ENCODE results near the gene RREB1. TPM values are rescaled to one million over a fixed set of nuclear protein-coding genes. Genes with fewer than 3 reads are reported as not detected.
A peak's percentile ranks its signal among the peaks of the same experiment; 100 is the strongest.

The RREB1 gene
- total RNA-seq, 1 donor from 2014 or later, result 22.4 TPM

DNA sequence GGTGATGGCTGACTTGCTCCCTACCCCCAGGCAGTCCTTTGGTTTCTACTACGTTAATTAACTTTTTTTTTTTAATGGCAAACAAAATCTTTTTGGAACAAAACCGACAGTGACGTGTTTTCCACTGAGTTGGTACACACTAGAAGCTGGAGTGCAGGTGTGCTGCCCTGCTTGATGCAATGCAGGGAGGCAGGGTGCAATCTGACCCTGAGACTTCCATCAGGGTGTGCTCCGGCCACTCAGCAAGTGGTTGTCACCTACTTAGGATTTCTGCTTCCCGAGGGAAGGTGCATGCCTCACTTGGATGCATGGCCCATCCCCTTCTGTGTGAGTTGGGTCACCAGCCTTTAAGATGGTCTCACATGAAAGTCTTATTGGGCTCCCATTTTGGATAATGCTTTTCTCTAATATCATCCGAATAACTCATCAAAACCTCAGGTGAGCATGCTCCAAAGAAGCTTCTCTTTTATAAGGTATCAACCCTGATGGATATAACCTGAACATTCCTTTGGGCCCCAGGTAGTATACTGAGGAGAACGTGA is 14.0 kb downstream of the RREB1 start:
- no peak overlapping the region for H3K27ac ChIP-seq (ENCODE audit: low read depth, low read length)
- peaks cover 10 to 17% (median 12%) of the 10 kb centered on the region in 3 donors for H3K4me1 ChIP-seq (ENCODE audit: control insufficient read depth in 3 of 3, insufficient read depth in 3 of 3, low read length in 3 of 3)
- H3K36me3 ChIP-seq (ENCODE audit: control insufficient read depth in 3 of 3, insufficient read depth in 3 of 3, low read length in 3 of 3), result peaks cover 0 to 4% (median 0%) of the 10 kb centered on the region in 3 donors
- H3K9me3 ChIP-seq (ENCODE audit: control insufficient read depth in 3 of 3, low read length in 3 of 3), result no peaks in the 10 kb centered on the region
- H3K27me3 ChIP-seq (ENCODE audit: control insufficient read depth in 3 of 3, insufficient read depth in 3 of 3, low read length in 3 of 3), result no peaks in the 10 kb centered on the region
- H3K9ac ChIP-seq (ENCODE audit: low read depth in 1 of 3, low read length in 3 of 3), result no peak overlapping the region
- H3K4me3 ChIP-seq (ENCODE audit: low read length in 3 of 3), result no peak overlapping the region

DNA sequence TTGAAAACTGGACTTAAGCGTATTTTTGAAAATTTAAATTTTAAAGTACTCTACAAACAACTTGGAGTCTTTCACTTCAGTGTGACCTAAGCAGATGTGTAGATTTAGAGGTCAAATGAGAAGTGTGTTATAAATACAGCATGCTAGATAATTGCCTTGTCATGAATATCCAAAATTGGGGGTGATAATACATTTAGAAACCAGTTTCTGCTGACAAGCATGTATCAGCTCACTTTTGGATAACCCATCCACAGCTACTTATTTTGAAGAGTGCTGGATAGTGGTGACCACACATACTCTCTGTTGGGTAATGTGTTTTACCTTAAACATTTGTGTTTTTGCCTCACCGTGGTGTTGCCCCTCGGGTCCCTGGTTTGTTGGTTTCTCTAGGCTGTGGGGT is 14.9 kb downstream of the RREB1 start:
- Histone ChIP-seq H3K27me3 (ENCODE audit: control insufficient read depth in 3 of 3, insufficient read depth in 3 of 3, low read length in 3 of 3) (no peaks in the 10 kb centered on the region), H3K9me3 (ENCODE audit: control insufficient read depth in 3 of 3, low read length in 3 of 3) (no peaks in the 10 kb centered on the region), H3K36me3 (ENCODE audit: control insufficient read depth in 3 of 3, insufficient read depth in 3 of 3, low read length in 3 of 3) (peaks cover 0 to 4% (median 0%) of the 10 kb centered on the region in 3 donors), H3K4me3 (ENCODE audit: low read length in 3 of 3) (no peak overlapping the region), H3K4me1 (ENCODE audit: control insufficient read depth in 3 of 3, insufficient read depth in 3 of 3, low read length in 3 of 3) (peaks cover 9 to 23% (median 16%) of the 10 kb centered on the region in 3 donors), H3K9ac (ENCODE audit: low read depth in 1 of 3, low read length in 3 of 3) (no peak overlapping the region), H3K27ac (ENCODE audit: low read depth, low read length) (no peak overlapping the region)

DNA sequence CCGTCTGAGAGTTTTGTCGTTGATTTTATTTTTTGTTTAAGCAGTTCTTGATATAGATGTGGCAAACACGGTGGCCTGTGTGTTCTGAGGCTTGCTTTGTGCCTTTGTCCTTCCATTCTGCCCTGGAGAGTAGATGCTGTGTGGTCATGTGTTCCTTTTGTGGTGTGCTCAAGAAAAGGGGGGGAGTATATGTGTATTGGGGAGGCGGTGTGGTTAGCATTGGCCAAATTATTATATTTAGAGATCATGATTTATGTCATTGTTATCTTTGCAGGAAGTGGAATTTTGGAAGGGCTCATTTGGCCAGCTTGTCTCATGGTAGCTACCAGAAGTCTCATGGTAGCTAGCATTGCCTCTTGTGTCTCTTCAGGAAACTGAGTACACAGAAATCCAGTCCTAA is 16.4 kb downstream of the RREB1 start:
- Histone ChIP-seq H3K4me1 (ENCODE audit: control insufficient read depth in 3 of 3, insufficient read depth in 3 of 3, low read length in 3 of 3) (peaks cover 9 to 26% (median 22%) of the 10 kb centered on the region in 3 donors), H3K27ac (ENCODE audit: low read depth, low read length) (no peak overlapping the region)

DNA sequence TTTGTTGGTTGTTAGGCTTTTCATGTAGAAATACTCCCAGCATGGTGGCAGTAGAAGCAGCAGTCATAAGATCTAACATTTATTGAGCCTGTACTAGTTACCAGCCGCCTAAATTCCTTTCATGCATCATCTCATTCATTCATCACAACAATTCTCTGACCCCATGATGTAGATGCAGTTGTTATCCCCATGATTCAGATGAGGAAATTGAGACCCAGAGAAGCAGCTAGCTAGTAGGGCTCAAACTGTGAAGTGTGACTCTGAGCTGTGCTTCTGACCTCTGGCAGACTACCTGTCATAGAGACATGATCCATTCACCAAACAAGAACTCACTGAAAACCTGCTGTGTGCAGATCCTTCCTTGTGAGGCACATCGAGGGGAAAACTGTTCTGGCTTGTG is 16.9 kb downstream of the RREB1 start:
- no peaks in the 10 kb centered on the region for H3K9me3 ChIP-seq (ENCODE audit: control insufficient read depth in 3 of 3, low read length in 3 of 3)
- H3K27ac ChIP-seq (ENCODE audit: low read depth, low read length), result no peak overlapping the region
- H3K27me3 ChIP-seq (ENCODE audit: control insufficient read depth in 3 of 3, insufficient read depth in 3 of 3, low read length in 3 of 3), result no peaks in the 10 kb centered on the region
- H3K9ac ChIP-seq (ENCODE audit: low read depth in 1 of 3, low read length in 3 of 3), result no peak overlapping the region
- no peak overlapping the region for H3K4me3 ChIP-seq (ENCODE audit: low read length in 3 of 3)
- H3K36me3 ChIP-seq (ENCODE audit: control insufficient read depth in 3 of 3, insufficient read depth in 3 of 3, low read length in 3 of 3), result peaks cover 0 to 4% (median 0%) of the 10 kb centered on the region in 3 donors
- peaks cover 12 to 31% (median 27%) of the 10 kb centered on the region in 3 donors for H3K4me1 ChIP-seq (ENCODE audit: control insufficient read depth in 3 of 3, insufficient read depth in 3 of 3, low read length in 3 of 3)

More for the DNA sequence above, 16.4 kb downstream of the RREB1 start:
- no peaks in the 10 kb centered on the region for H3K9me3 ChIP-seq (ENCODE audit: control insufficient read depth in 3 of 3, low read length in 3 of 3)
- no peak overlapping the region for H3K9ac ChIP-seq (ENCODE audit: low read depth in 1 of 3, low read length in 3 of 3)
- H3K4me3 ChIP-seq (ENCODE audit: low read length in 3 of 3), result no peak overlapping the region
- H3K27me3 ChIP-seq (ENCODE audit: control insufficient read depth in 3 of 3, insufficient read depth in 3 of 3, low read length in 3 of 3), result no peaks in the 10 kb centered on the region
- peaks cover 0 to 4% (median 0%) of the 10 kb centered on the region in 3 donors for H3K36me3 ChIP-seq (ENCODE audit: control insufficient read depth in 3 of 3, insufficient read depth in 3 of 3, low read length in 3 of 3)

DNA sequence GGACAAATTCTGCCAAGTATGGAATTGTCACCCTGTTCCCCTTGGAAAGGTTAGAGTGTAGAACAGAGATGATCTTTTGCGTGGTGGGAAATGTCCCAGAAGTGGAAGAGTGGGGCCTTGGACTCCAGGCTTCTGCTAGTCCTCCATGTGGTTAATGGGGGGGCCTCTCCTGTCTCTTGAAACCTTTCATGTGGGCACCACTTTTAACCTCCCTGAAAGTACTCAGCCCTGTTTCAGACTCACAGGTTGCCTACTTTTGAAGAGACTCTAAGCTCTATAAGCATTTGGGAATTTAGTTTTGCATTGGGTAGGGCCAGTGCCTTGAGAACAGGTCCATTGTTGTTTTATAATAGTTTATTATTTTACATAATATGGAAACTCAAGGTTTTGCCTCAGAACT is 17.5 kb downstream of the RREB1 start:
- no peak overlapping the region for H3K27ac ChIP-seq (ENCODE audit: low read depth, low read length)

DNA sequence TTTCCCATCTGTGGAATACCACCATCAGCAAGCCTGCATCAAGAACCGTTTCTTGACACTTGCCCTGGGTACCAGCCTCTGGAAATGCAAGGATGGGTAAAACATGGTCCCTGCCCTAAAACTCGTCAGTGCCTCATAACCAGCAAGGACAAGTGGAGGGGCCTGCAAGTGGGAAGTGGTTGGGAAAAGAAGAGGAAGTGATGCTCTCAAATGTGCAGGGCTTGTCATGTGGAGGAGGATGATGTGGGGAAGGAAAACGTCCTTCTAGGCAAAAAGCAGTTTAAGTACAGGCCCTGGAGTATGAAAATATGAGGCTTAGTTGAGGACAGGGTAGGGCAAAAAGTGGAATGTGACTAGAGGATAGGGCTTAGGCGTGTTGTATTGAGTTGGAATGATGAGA is 19.0 kb downstream of the RREB1 start:
- peaks cover 22 to 40% (median 37%) of the 10 kb centered on the region in 3 donors for H3K4me1 ChIP-seq (ENCODE audit: control insufficient read depth in 3 of 3, insufficient read depth in 3 of 3, low read length in 3 of 3)
- H3K9me3 ChIP-seq (ENCODE audit: control insufficient read depth in 3 of 3, low read length in 3 of 3), result no peaks in the 10 kb centered on the region
- peaks cover 0 to 3% (median 0%) of the 10 kb centered on the region in 3 donors for H3K36me3 ChIP-seq (ENCODE audit: control insufficient read depth in 3 of 3, insufficient read depth in 3 of 3, low read length in 3 of 3)
- no peaks in the 10 kb centered on the region for H3K27me3 ChIP-seq (ENCODE audit: control insufficient read depth in 3 of 3, insufficient read depth in 3 of 3, low read length in 3 of 3)
- no peak overlapping the region for H3K9ac ChIP-seq (ENCODE audit: low read depth in 1 of 3, low read length in 3 of 3)
- H3K4me3 ChIP-seq (ENCODE audit: low read length in 3 of 3), result no peak overlapping the region
- no peak overlapping the region for H3K27ac ChIP-seq (ENCODE audit: low read depth, low read length)

More for the DNA sequence above, 17.5 kb downstream of the RREB1 start:
- H3K27me3 ChIP-seq (ENCODE audit: control insufficient read depth in 3 of 3, insufficient read depth in 3 of 3, low read length in 3 of 3), result no peaks in the 10 kb centered on the region
- H3K9me3 ChIP-seq (ENCODE audit: control insufficient read depth in 3 of 3, low read length in 3 of 3), result no peaks in the 10 kb centered on the region
- no peak overlapping the region for H3K9ac ChIP-seq (ENCODE audit: low read depth in 1 of 3, low read length in 3 of 3)
- H3K4me1 ChIP-seq (ENCODE audit: control insufficient read depth in 3 of 3, insufficient read depth in 3 of 3, low read length in 3 of 3), result peaks cover 18 to 37% (median 33%) of the 10 kb centered on the region in 3 donors
- H3K36me3 ChIP-seq (ENCODE audit: control insufficient read depth in 3 of 3, insufficient read depth in 3 of 3, low read length in 3 of 3), result peaks cover 0 to 4% (median 0%) of the 10 kb centered on the region in 3 donors
- H3K4me3 ChIP-seq (ENCODE audit: low read length in 3 of 3), result no peak overlapping the region

DNA sequence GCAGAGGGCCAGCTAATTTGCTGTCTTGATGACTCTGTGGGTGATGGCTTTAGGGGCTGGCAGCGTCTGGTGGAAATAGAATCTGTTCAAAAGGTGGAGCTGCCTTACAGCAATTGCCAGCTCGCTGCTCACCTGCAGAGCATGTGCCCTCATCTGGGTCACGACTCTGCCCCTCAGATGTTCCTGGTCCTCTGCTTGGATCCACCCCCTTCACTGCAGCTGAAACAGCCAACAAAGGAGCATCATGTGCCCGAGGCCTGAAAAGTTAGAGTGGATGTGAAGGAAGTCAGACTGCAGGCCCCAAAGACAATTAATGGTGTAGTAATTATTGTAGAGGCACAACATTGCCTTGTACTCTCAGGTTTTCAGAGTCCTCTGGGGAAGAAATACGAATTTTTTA is 19.9 kb downstream of the RREB1 start:
- Histone ChIP-seq H3K27ac (ENCODE audit: low read depth, low read length) (no peak overlapping the region), H3K9me3 (ENCODE audit: control insufficient read depth in 3 of 3, low read length in 3 of 3) (no peaks in the 10 kb centered on the region), H3K9ac (ENCODE audit: low read depth in 1 of 3, low read length in 3 of 3) (no peak overlapping the region), H3K4me3 (ENCODE audit: low read length in 3 of 3) (no peak overlapping the region), H3K36me3 (ENCODE audit: control insufficient read depth in 3 of 3, insufficient read depth in 3 of 3, low read length in 3 of 3) (peaks cover 0 to 2% (median 0%) of the 10 kb centered on the region in 3 donors), H3K4me1 (ENCODE audit: control insufficient read depth in 3 of 3, insufficient read depth in 3 of 3, low read length in 3 of 3) (peaks cover 22 to 40% (median 37%) of the 10 kb centered on the region in 3 donors), H3K27me3 (ENCODE audit: control insufficient read depth in 3 of 3, insufficient read depth in 3 of 3, low read length in 3 of 3) (no peaks in the 10 kb centered on the region)

DNA sequence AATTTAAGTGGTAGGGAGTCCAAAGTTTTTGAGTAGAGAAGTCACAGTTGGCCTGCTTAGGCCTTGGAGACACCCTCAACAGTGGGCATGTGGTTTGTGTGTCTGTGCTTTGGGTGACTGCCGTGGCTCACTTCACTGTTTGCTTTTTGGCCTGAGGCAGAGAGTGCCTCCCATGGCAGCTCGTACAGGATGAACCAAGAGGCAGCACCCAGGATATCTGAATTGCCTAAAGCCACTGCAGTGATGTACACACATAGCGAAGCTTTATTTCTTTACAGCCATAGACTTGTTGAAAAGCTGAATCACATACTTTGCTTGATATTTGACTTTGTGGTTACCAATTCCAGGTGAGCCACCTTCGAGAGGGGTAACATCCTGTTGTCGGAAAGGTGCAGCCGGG is 21.6 kb downstream of the RREB1 start:
- peak overlapping the region in 2 of 3 donors; percentile 12 to 34 for H3K9ac ChIP-seq (ENCODE audit: low read depth in 1 of 3, low read length in 3 of 3)
- H3K27ac ChIP-seq (ENCODE audit: low read depth, low read length), result peak overlapping the region; percentile 94
- peaks cover 0 to 2% (median 0%) of the 10 kb centered on the region in 3 donors for H3K36me3 ChIP-seq (ENCODE audit: control insufficient read depth in 3 of 3, insufficient read depth in 3 of 3, low read length in 3 of 3)
- no peaks in the 10 kb centered on the region for H3K9me3 ChIP-seq (ENCODE audit: control insufficient read depth in 3 of 3, low read length in 3 of 3)
- H3K27me3 ChIP-seq (ENCODE audit: control insufficient read depth in 3 of 3, insufficient read depth in 3 of 3, low read length in 3 of 3), result no peaks in the 10 kb centered on the region
- H3K4me3 ChIP-seq (ENCODE audit: low read length in 3 of 3), result no peak overlapping the region
- H3K4me1 ChIP-seq (ENCODE audit: control insufficient read depth in 3 of 3, insufficient read depth in 3 of 3, low read length in 3 of 3), result peaks cover 22 to 37% (median 35%) of the 10 kb centered on the region in 3 donors

DNA sequence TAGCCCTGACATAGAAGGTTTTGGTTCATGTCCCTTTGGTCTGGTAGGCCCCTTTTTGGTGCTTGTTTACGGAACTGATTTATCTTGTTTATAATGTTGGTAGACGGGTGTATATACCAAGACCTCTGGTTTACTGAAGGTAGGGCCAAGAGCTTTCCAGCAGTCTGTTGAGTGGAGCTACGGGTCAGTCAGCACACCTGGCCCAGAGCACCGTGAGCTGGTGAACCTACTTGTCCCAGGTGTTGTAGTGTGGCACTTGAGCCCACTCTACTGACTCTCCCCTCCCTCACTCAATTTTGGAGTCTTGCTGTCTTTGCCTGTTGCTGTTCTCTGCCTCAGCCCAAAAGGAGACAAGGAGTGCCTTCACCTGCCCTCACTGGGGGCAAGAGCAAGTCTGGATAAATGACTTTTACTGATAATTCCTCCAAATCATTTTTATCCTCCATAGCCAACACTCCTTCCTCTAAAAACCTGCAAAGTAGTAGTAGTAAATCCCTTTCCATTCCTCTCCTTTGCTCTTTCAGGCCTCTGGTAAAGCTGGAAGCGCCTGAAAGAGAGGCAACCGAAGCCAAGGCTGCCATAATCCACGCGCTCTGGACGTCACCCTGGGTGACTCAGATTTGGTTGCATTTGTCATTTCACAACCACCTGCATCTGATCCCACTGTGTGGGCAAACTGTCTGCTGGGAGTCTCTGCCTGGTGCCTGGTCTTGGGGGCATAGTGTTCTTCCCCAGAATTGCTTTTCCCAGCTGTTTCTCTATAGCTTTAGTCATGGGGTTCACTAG is 22.2 kb downstream of the RREB1 start:
- H3K4me1 ChIP-seq (ENCODE audit: control insufficient read depth in 3 of 3, insufficient read depth in 3 of 3, low read length in 3 of 3), result peaks cover 17 to 35% (median 33%) of the 10 kb centered on the region in 3 donors
- H3K4me3 ChIP-seq (ENCODE audit: low read length in 3 of 3), result peak overlapping the region in 1 of 3 donors; percentile 35
- peak overlapping the region; percentile 94 for H3K27ac ChIP-seq (ENCODE audit: low read depth, low read length)
- no peaks in the 10 kb centered on the region for H3K9me3 ChIP-seq (ENCODE audit: control insufficient read depth in 3 of 3, low read length in 3 of 3)
- no peaks in the 10 kb centered on the region for H3K36me3 ChIP-seq (ENCODE audit: control insufficient read depth in 3 of 3, insufficient read depth in 3 of 3, low read length in 3 of 3)
- no peaks in the 10 kb centered on the region for H3K27me3 ChIP-seq (ENCODE audit: control insufficient read depth in 3 of 3, insufficient read depth in 3 of 3, low read length in 3 of 3)
- H3K9ac ChIP-seq (ENCODE audit: low read depth in 1 of 3, low read length in 3 of 3), result peak overlapping the region; percentile 27 to 74 (median 58)

DNA sequence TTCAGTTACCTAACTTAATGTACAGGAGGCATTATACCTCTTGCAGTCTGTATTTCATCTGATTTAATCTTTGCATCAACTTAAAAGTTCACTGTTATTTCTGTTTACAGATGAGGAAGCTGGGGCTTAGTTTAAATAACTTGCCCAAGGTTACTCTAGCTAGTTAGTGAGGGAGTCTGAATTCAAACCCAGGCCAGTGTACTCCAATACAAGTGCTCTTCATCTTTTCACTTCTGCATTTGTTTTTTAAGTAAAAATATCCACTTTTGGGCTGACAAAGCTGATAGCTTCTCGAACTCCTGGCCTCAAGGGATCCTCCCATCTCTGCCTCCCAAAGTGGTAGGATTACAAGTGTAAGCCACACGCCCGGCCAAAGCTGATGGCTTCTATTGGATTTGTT is 23.6 kb downstream of the RREB1 start:
- Histone ChIP-seq H3K4me1 (ENCODE audit: control insufficient read depth in 3 of 3, insufficient read depth in 3 of 3, low read length in 3 of 3) (peaks cover 13 to 38% (median 35%) of the 10 kb centered on the region in 3 donors), H3K4me3 (ENCODE audit: low read length in 3 of 3) (no peak overlapping the region), H3K9ac (ENCODE audit: low read depth in 1 of 3, low read length in 3 of 3) (no peak overlapping the region), H3K27me3 (ENCODE audit: control insufficient read depth in 3 of 3, insufficient read depth in 3 of 3, low read length in 3 of 3) (no peaks in the 10 kb centered on the region), H3K9me3 (ENCODE audit: control insufficient read depth in 3 of 3, low read length in 3 of 3) (no peaks in the 10 kb centered on the region), H3K27ac (ENCODE audit: low read depth, low read length) (no peak overlapping the region), H3K36me3 (ENCODE audit: control insufficient read depth in 3 of 3, insufficient read depth in 3 of 3, low read length in 3 of 3) (no peaks in the 10 kb centered on the region)

All from skeletal muscle tissue (tissue), 4 donors.